Hepatocyte (in vitro differentiated cells): ENCODE data around the gene CORO2B. TPM values are rescaled to one million over a fixed set of nuclear protein-coding genes. Genes with fewer than 3 reads are reported as not detected.

Experiments
- DNase-seq: peaks from one replicate; pipeline ENCODE4 v3.0.0-alpha.2; 2016; ENCODE audit warnings: low spot score
- H2AFZ ChIP-seq: fragments of 200-600 bp; sonication (generic); 2 replicates; pipeline ENCODE4 v1.6.0; 2016; ENCODE audit warnings: antibody characterized with exemption, mild to moderate bottlenecking
- H3K27ac ChIP-seq: fragments of 200-600 bp; sonication (generic); 2 replicates; pipeline ENCODE4 v1.5.1; 2016; ENCODE audit warnings: mild to moderate bottlenecking
- H3K27me3 ChIP-seq: fragments of 200-600 bp; sonication (generic); 2 replicates; pipeline ENCODE4 v1.6.1; 2016
- H3K36me3 ChIP-seq: fragments of 200-600 bp; sonication (generic); replicated peaks from 2 replicates; pipeline ENCODE4 v1.5.1; 2016; ENCODE audit warnings: low read depth; ENCODE audit not compliant: insufficient read depth
- H3K4me1 ChIP-seq: fragments of 200-600 bp; sonication (generic); 2 replicates; pipeline ENCODE4 v1.5.1; 2016; ENCODE audit warnings: mild to moderate bottlenecking, moderate library complexity; ENCODE audit not compliant: insufficient read depth
- H3K4me2 ChIP-seq: fragments of 200-600 bp; sonication (generic); 2 replicates; pipeline ENCODE4 v1.6.0; 2016
- H3K4me3 ChIP-seq: fragments of 200-600 bp; sonication (generic); 2 replicates; pipeline ENCODE4 v1.5.1; 2016; ENCODE audit warnings: mild to moderate bottlenecking
- H3K79me2 ChIP-seq: fragments of 200-600 bp; sonication (generic); 2 replicates; pipeline ENCODE4 v1.6.0; 2017; ENCODE audit warnings: mild to moderate bottlenecking
- H3K9me2 ChIP-seq: fragments of 200-600 bp; sonication (generic); replicated peaks from 2 replicates; pipeline ENCODE4 v1.6.0; 2017; ENCODE audit warnings: mild to moderate bottlenecking; ENCODE audit not compliant: insufficient read depth
- H3K9me3 ChIP-seq: fragments of 200-600 bp; sonication (generic); 2 replicates; pipeline ENCODE4 v1.5.1; 2016; ENCODE audit warnings: low read depth, mild to moderate bottlenecking
- H4K20me1 ChIP-seq: fragments of 200-600 bp; sonication (generic); 2 replicates; pipeline ENCODE4 v1.6.0; 2016; ENCODE audit warnings: mild to moderate bottlenecking; ENCODE audit not compliant: insufficient read depth, poor library complexity, severe bottlenecking
- CTCF ChIP-seq: fragments of 200-600 bp; sonication (generic); IDR thresholded peaks from 2 replicates; pipeline ENCODE4 v1.5.1; 2016; ENCODE audit warnings: antibody characterized with exemption, mild to moderate bottlenecking; ENCODE audit not compliant: poor library complexity
- EZH2 ChIP-seq: fragments of 200-600 bp; sonication (generic); IDR thresholded peaks from 2 replicates; pipeline ENCODE4 v1.6.1; 2016; ENCODE audit warnings: antibody characterized with exemption, mild to moderate bottlenecking, borderline replicate concordance
- EZH2phosphoT487 ChIP-seq: fragments of 200-600 bp; sonication (generic); IDR thresholded peaks from one replicate; pipeline ENCODE4 v1.6.1; 2018; ENCODE audit warnings: antibody characterized with exemption, mild to moderate bottlenecking, low read depth, moderate library complexity; ENCODE audit not compliant: unreplicated experiment, severe bottlenecking
- WGBS: methylation state at CpG from one replicate; pipeline ENCODE4 v1.1.6; 2016; ENCODE audit warnings: low lambda C conversion rate; ENCODE audit errors: missing lambda C conversion rate; 5-methylcytosine and 5-hydroxymethylcytosine counted together
- polyA plus RNA-seq: library from polyadenylated mRNA; unstranded; fragments of >200 nt; fragmentation: Nextera tagmentation; extraction: Ambion mirVana; gene quantifications from 2 replicates; pipeline ENCODE4 v1.2.1, GENCODE V29; 2016
- total RNA-seq: library from RNA; depleted of rRNA; stranded (reverse); fragments of >200 nt; gene quantifications from 2 replicates; pipeline ENCODE4 v1.2.3, GENCODE V29; 2014

Gene CORO2B
- total and polyA plus RNA-seq, 2 experiments from 2014 or later = 2.9 to 5.1 TPM

GRCh38 chr15:68580883-68581155, 2.0 kb downstream of the CORO2B start:
- peaks cover 11% of the 10 kb centered on the region for H3K4me1 ChIP-seq

GRCh38 chr15:68581725-68582124, 2.9 kb downstream of the CORO2B start:
- Histone ChIP-seq H3K9me3 (no peaks in the 10 kb centered on the region), H3K27me3 (peaks cover 16% of the 10 kb centered on the region), H3K4me1 (peaks cover 11% of the 10 kb centered on the region), H3K27ac (no peak overlapping the region), H3K79me2 (no peaks in the 10 kb centered on the region), H2AFZ (no peak overlapping the region), H3K36me3 (no peaks in the 10 kb centered on the region), H4K20me1 (no peaks in the 10 kb centered on the region), H3K4me2 (no peak overlapping the region), H3K4me3 (no peak overlapping the region), H3K9me2 (no peaks in the 10 kb centered on the region)
- TF ChIP-seq EZH2 (no peak), CTCF (no peak), EZH2phosphoT487 (no peak)
- WGBS = 79% methylated on average over 5 of the region's 5 CpGs
- no peak for DNase-seq

More at GRCh38 chr15:68580883-68581155, 2.0 kb downstream of the CORO2B start:
- Histone ChIP-seq H3K79me2 (no peaks in the 10 kb centered on the region), H3K27me3 (peaks cover 22% of the 10 kb centered on the region), H3K4me3 (no peak overlapping the region), H3K9me3 (no peaks in the 10 kb centered on the region), H2AFZ (no peak overlapping the region), H3K36me3 (no peaks in the 10 kb centered on the region), H3K27ac (no peak overlapping the region), H4K20me1 (no peaks in the 10 kb centered on the region), H3K9me2 (no peaks in the 10 kb centered on the region), H3K4me2 (no peak overlapping the region)
- 86% methylated on average over 1 of the region's 1 CpG for WGBS
- no peak for TF ChIP-seq CTCF
- TF ChIP-seq EZH2phosphoT487 = no peak
- TF ChIP-seq EZH2 = no peak
- no peak for DNase-seq

- Histone ChIP-seq H3K27ac (no peak overlapping the region), H3K4me2 (no peak overlapping the region), H3K27me3 (peaks cover 10% of the 10 kb centered on the region), H3K79me2 (no peaks in the 10 kb centered on the region), H3K36me3 (no peaks in the 10 kb centered on the region), H3K4me3 (no peak overlapping the region), H2AFZ (no peak overlapping the region), H3K9me2 (no peaks in the 10 kb centered on the region), H3K9me3 (no peaks in the 10 kb centered on the region), H3K4me1 (peaks cover 11% of the 10 kb centered on the region), H4K20me1 (no peaks in the 10 kb centered on the region)
- WGBS = 75% methylated on average over 4 of the region's 4 CpGs
- DNase-seq = no peak
- TF ChIP-seq CTCF (no peak), EZH2 (no peak), EZH2phosphoT487 (no peak)
Observed at GRCh38 chr15:68582236-68582635, 3.4 kb downstream of the CORO2B start.

GRCh38 chr15:68582864-68583263, 4.1 kb downstream of the CORO2B start:
- Histone ChIP-seq H3K4me1 (peaks cover 11% of the 10 kb centered on the region), H3K4me3 (no peak overlapping the region), H3K27ac (no peak overlapping the region), H3K79me2 (no peaks in the 10 kb centered on the region), H4K20me1 (no peaks in the 10 kb centered on the region), H3K9me2 (no peaks in the 10 kb centered on the region), H3K27me3 (peaks cover 9% of the 10 kb centered on the region), H3K36me3 (no peaks in the 10 kb centered on the region), H2AFZ (no peak overlapping the region), H3K4me2 (no peak overlapping the region), H3K9me3 (no peaks in the 10 kb centered on the region)
- DNase-seq = no peak
- TF ChIP-seq EZH2 = no peak
- no peak for TF ChIP-seq CTCF
- TF ChIP-seq EZH2phosphoT487 = no peak
- 81% methylated on average over 3 of the region's 3 CpGs for WGBS
